ENCODE data around the gene SLC6A16.
"Not testable (repeated sequence)": the region's sequence is repeated elsewhere in the genome, so short reads cannot be mapped to it uniquely, and the experiment has no call there.

SLC6A16 gene

DNA sequence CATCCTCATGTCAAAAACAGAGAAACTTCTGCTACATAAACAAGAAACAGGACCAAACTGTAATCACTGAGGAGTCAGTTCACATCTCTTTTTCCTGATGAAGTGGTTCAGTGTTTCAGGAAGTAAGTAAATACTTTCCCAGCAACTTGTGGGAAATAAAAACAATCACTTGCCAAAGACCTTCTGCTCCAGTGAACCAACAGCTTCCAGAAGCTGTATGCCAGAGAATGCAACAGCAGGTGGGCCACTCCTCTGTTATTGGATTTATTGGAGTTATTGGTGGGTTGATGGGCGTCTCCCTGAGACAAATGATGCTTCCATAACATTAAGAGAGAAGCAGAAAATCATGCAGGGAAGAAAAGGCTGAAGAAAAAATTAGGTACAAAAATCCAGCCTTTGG lies 9.9 kb downstream of the SLC6A16 start:
- H3F3A ChIP-seq (ENCODE audit: insufficient read depth) = no peaks in the 10 kb centered on the region; the same call in 1 of the 2 replicates
- no peaks in the 10 kb centered on the region for H3K79me2 ChIP-seq (ENCODE audit: insufficient read depth, low read length)
- H3K27me3 ChIP-seq (ENCODE audit: low read length) = no peaks in the 10 kb centered on the region
- no peak overlapping the region for H3K4me2 ChIP-seq (ENCODE audit: low read depth, low read length, poor library complexity, severe bottlenecking)
- no peak for TF ChIP-seq EZH2phosphoT487 (conservative IDR thresholded peaks at IDR 0.05; ENCODE audit: low read length)
- TF ChIP-seq, protein P1, sequence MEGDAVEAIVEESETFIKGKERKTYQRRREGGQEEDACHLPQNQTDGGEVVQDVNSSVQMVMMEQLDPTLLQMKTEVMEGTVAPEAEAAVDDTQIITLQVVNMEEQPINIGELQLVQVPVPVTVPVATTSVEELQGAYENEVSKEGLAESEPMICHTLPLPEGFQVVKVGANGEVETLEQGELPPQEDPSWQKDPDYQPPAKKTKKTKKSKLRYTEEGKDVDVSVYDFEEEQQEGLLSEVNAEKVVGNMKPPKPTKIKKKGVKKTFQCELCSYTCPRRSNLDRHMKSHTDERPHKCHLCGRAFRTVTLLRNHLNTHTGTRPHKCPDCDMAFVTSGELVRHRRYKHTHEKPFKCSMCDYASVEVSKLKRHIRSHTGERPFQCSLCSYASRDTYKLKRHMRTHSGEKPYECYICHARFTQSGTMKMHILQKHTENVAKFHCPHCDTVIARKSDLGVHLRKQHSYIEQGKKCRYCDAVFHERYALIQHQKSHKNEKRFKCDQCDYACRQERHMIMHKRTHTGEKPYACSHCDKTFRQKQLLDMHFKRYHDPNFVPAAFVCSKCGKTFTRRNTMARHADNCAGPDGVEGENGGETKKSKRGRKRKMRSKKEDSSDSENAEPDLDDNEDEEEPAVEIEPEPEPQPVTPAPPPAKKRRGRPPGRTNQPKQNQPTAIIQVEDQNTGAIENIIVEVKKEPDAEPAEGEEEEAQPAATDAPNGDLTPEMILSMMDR (IDR thresholded peaks at IDR 0.05; ENCODE audit: insufficient read depth, low read length, poor library complexity, severe bottlenecking) = no peak
- H3K9me2 ChIP-seq (replicated peaks; ENCODE audit: insufficient read depth, low read length) = no peaks in the 10 kb centered on the region
- no peak overlapping the region for H2AFZ ChIP-seq (ENCODE audit: low read depth, low read length, severe bottlenecking)
- H3K4me3 ChIP-seq (ENCODE audit: insufficient read depth, low read length, poor library complexity, severe bottlenecking) = no peak overlapping the region
- peaks cover 3% of the 10 kb centered on the region; the same call in 1 of the 2 replicates for H3K36me3 ChIP-seq (ENCODE audit: low read length)
- no peaks in the 10 kb centered on the region for H4K20me1 ChIP-seq (ENCODE audit: low read depth, low read length)
- no peak overlapping the region for H3K9ac ChIP-seq (ENCODE audit: low read length)
- 0 out of 2 replicates have a peak, but pooled peaks cover 3% of the 10 kb centered on the region for H3K9me3 ChIP-seq (ENCODE audit: insufficient read depth, low read length)
- no peak overlapping the region for H3K27ac ChIP-seq (ENCODE audit: low read depth, low read length)

DNA sequence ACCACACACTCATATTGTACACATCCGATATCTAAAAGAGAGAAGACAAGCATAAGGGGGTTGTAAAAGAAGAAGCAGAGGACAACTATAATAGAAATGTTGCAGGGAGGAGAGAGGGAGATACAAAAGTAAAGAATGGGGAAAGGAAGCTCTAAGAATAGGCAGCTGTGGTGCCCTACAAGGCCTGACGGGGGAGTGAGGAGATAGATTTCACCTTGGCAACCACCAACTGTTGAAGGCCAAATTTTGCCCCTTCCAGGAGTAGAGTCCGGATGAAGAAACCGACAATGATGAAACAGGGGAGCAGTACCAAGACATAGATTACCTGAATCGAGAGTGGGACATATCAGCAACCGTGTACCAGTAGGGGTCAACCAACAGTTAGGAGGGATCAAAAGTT lies 15.9 kb downstream of the SLC6A16 start:
- H3K36me3 ChIP-seq (ENCODE audit: low read length) = no peaks in the 10 kb centered on the region
- H3K27ac ChIP-seq (ENCODE audit: low read depth, low read length) = no peak overlapping the region
- no peak overlapping the region for H3K9ac ChIP-seq (ENCODE audit: low read length)
- no peaks in the 10 kb centered on the region for H3K9me2 ChIP-seq (replicated peaks; ENCODE audit: insufficient read depth, low read length)
- no peak overlapping the region for H3K4me2 ChIP-seq (ENCODE audit: low read depth, low read length, poor library complexity, severe bottlenecking)
- no peaks in the 10 kb centered on the region for H3K27me3 ChIP-seq (ENCODE audit: low read length)
- no peaks in the 10 kb centered on the region for H3K9me3 ChIP-seq (ENCODE audit: insufficient read depth, low read length)
- H4K20me1 ChIP-seq (ENCODE audit: low read depth, low read length) = no peaks in the 10 kb centered on the region
- H2AFZ ChIP-seq (ENCODE audit: low read depth, low read length, severe bottlenecking) = no peak overlapping the region
- H3F3A ChIP-seq (ENCODE audit: insufficient read depth) = no peaks in the 10 kb centered on the region
- no peak overlapping the region for H3K4me3 ChIP-seq (ENCODE audit: insufficient read depth, low read length, poor library complexity, severe bottlenecking)
- no peaks in the 10 kb centered on the region for H3K79me2 ChIP-seq (ENCODE audit: insufficient read depth, low read length)
- no peak for TF ChIP-seq EZH2phosphoT487 (conservative IDR thresholded peaks at IDR 0.05; ENCODE audit: low read length)
- TF ChIP-seq, protein P1 (IDR thresholded peaks at IDR 0.05; ENCODE audit: insufficient read depth, low read length, poor library complexity, severe bottlenecking) = peak; percentile 27

GRCh38 chr19:49306734-49307133 lies 18.3 kb downstream of the SLC6A16 start:
- TF ChIP-seq, protein P1 (IDR thresholded peaks at IDR 0.05; ENCODE audit: insufficient read depth, low read length, poor library complexity, severe bottlenecking) = peak; percentile 19
- Histone ChIP-seq H3K4me2 (ENCODE audit: low read depth, low read length, poor library complexity, severe bottlenecking) (peak overlapping the region; percentile 28), H3K27ac (ENCODE audit: low read depth, low read length) (peak overlapping the region; percentile 35; the same call in 1 of the 2 replicates)
- not testable (repeated sequence) for H2AFZ ChIP-seq (ENCODE audit: low read depth, low read length, severe bottlenecking); H4K20me1 ChIP-seq (ENCODE audit: low read depth, low read length); H3K79me2 ChIP-seq (ENCODE audit: insufficient read depth, low read length); H3K9me3 ChIP-seq (ENCODE audit: insufficient read depth, low read length); H3K4me3 ChIP-seq (ENCODE audit: insufficient read depth, low read length, poor library complexity, severe bottlenecking); H3K36me3 ChIP-seq (ENCODE audit: low read length); H3K9ac ChIP-seq (ENCODE audit: low read length); H3F3A ChIP-seq (ENCODE audit: insufficient read depth); H3K27me3 ChIP-seq (ENCODE audit: low read length); H3K9me2 ChIP-seq (replicated peaks; ENCODE audit: insufficient read depth, low read length)

Measured in SU-DHL-6 (cell line).